ENCODE measurements around the gene C1QTNF6. TPM values are rescaled to one million over a fixed set of nuclear protein-coding genes. Genes with fewer than 3 reads are reported as not detected.

Gene C1QTNF6
- total and polyA plus RNA-seq, 10 of the 15 experiments (the other 5 are each of a cell fraction or from before 2014, with no cell fraction given): 0.16 to 4.1 (median 1.3) TPM

DNA sequence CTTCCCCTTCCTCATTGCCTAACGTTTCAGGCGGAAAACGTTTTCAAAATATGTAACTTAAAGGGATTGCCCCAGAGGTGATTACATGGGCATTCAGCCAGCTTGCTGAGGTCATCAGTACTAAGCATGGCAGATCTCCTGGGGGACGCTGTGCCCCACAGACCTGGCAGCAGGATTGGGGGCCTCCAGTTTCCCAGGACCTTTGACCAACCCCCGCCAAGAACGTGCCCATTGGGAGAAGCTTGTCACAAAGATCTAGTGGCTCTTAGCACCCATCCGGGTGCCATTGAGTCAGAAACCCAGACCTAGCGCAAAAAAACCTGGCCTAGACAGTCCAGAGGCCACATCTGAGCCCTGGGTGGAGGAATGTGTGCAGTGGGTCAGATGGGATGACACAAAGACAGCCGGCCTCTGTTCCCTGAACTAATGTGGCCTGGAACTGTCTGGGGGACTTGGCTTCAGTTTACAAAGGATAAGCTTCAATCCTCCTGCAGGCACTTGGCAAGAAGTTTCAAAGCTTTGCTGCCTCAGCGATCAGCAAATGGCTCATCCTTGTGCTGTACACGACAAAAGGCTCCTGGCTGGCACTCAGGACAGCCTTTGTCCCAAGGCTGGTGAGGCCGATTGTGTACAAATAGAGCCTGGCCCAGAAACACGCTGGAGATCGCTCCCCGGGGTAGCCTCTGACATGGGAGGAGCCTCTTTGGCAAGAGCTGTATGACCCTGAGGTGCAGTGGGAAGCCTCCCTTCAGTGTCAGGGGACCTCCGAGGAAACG, 9.5 kb downstream of the C1QTNF6 start:
- RAD21 ChIA-PET (ENCODE audit: unreplicated experiment): interaction anchor here (1.4 to 1.9 kb wide), 2 partner anchors 11 to 74 kb away, joined by 3 to 4 read pairs; no protein-coding TSS in a partner anchor
- SMC1A ChIA-PET (ENCODE audit: uncharacterized antibody, unreplicated experiment): no interaction called here
- TF ChIP-seq MYB (IDR thresholded peaks at IDR 0.05; ENCODE audit: borderline replicate concordance, low read depth, low read length) (no peak), FOS (IDR thresholded peaks at IDR 0.05; ENCODE audit: borderline replicate concordance, extremely low read depth, insufficient read length) (no peak), RELB (IDR thresholded peaks at IDR 0.05; ENCODE audit: low read depth) (no peak), ZBED1 (IDR thresholded peaks at IDR 0.05; ENCODE audit: borderline replicate concordance) (no peak), NKRF (conservative IDR thresholded peaks at IDR 0.05) (no peak), ZNF592 (IDR thresholded peaks at IDR 0.05) (no peak), PAX5 (IDR thresholded peaks at IDR 0.05; ENCODE audit: borderline replicate concordance, low read depth, low read length) (no peak), BACH1 (IDR thresholded peaks at IDR 0.05; ENCODE audit: borderline replicate concordance) (no peak), USF2 (IDR thresholded peaks at IDR 0.05; ENCODE audit: borderline replicate concordance, low read depth, low read length) (no peak), RAD21 (IDR thresholded peaks at IDR 0.05; ENCODE audit: insufficient read depth, low read depth, low read length) (no peak), EGR1 (IDR thresholded peaks at IDR 0.05; ENCODE audit: borderline replicate concordance in 1 of 2, low read depth in 2 of 2, low read length in 2 of 2) (no peak), E2F4 (IDR thresholded peaks at IDR 0.05; ENCODE audit: low read depth, low read length) (no peak)

More for the DNA sequence above, 9.5 kb downstream of the C1QTNF6 start:
- H2AFZ ChIP-seq (ENCODE audit: control insufficient read depth, low read depth, low read length): no peak overlapping the region
- no peaks in the 10 kb centered on the region for H3K79me2 ChIP-seq (ENCODE audit: control insufficient read depth, insufficient read depth, low read length)
- H3K27ac ChIP-seq (ENCODE audit: control insufficient read depth, insufficient read depth): no peak overlapping the region
- H3K27me3 ChIP-seq (replicated peaks in 1 of 2; ENCODE audit: control insufficient read depth in 2 of 2, insufficient read depth in 2 of 2, low read length in 1 of 2): no peaks in the 10 kb centered on the region; a peak in 2 of 4 replicates
- intact Hi-C loops (cut with micrococcal nuclease; ENCODE audit: unreplicated experiment): no loop called here
- FAIRE-seq (no peak), DNase-seq (ENCODE audit: low read depth, low spot score) (no peak), ATAC-seq (no peak)
- WGBS (ENCODE audit: insufficient coverage, insufficient replicate concordance, low lambda C conversion rate, missing lambda C conversion rate): 60% methylated on average over 17 of the region's 17 CpGs
- H3K9me3 ChIP-seq (replicated peaks; ENCODE audit: control insufficient read depth, insufficient read depth, low read length): peaks cover 4% of the 10 kb centered on the region; the same call in 2 of the 3 replicates
- no peaks in the 10 kb centered on the region for H4K20me1 ChIP-seq (ENCODE audit: control insufficient read depth, insufficient read depth)
- peaks cover 4% of the 10 kb centered on the region; the same call in 1 of the 2 replicates for H3K4me1 ChIP-seq (ENCODE audit: control insufficient read depth, insufficient read depth, low read length)
- in situ Hi-C loops (cut with MboI): no loop called here
- no peaks in the 10 kb centered on the region for H3K36me3 ChIP-seq (ENCODE audit: control insufficient read depth in 2 of 2, insufficient read depth in 2 of 2, low read length in 1 of 2)
- BruUV-seq (replicated peaks): no TSS peak
- ChIA-PET POLR2A (interaction anchor here (1.8 kb wide), 1 partner anchor 12 kb away, joined by 4 read pairs; no protein-coding TSS in a partner anchor), CTCF (interaction anchor here (0.8 to 1.5 kb wide), 6 partner anchors 12 to 101 kb away, joined by 3 to 4 read pairs (median 3); no protein-coding TSS in a partner anchor)
- no peak overlapping the region for H3K9ac ChIP-seq (ENCODE audit: control insufficient read depth, insufficient read depth, low read length)
- H3K4me3 ChIP-seq: no peak overlapping the region
- H3K4me2 ChIP-seq (ENCODE audit: control insufficient read depth, insufficient read depth): no peak overlapping the region

All from GM12878 (cell line).